HG02943 (cell line): Measurements from ENCODE around the gene AGRP.

Experiments
- ATAC-seq: cut with Tn5 transposase; IDR thresholded peaks from one replicate; pipeline ENCODE4 v1.9.1; 2021; ENCODE audit warnings: mild to moderate bottlenecking, low read depth, moderate library complexity; ENCODE audit not compliant: unreplicated experiment

AGRP gene

DNA sequence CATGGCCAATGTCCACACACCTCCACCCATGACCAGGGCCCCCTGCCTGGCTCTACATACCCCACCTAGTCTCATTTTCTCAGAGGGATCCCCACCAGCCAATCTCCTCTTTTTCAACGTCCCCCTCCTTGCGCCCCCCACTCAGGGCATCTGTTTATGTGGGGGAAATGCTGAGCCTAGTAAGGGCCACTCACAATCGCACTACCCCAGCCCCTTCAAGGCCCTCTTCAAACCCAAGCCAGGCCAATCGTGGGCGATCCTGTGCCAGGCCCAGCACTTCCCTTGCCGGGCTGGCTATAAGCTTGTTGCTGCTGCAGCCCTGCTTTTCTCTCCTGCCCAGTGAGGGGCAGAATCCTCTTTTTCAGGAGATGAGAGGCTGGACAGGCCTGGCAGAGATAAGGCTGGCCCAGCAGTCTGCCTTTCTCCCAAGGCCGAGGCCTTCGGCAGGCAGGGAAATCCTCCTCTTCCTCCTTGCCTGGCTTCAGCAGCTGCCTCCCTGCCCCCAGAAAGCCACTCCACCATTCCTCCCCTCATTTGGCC, 36.3 kb downstream of the AGRP start:
- no peak for ATAC-seq

DNA sequence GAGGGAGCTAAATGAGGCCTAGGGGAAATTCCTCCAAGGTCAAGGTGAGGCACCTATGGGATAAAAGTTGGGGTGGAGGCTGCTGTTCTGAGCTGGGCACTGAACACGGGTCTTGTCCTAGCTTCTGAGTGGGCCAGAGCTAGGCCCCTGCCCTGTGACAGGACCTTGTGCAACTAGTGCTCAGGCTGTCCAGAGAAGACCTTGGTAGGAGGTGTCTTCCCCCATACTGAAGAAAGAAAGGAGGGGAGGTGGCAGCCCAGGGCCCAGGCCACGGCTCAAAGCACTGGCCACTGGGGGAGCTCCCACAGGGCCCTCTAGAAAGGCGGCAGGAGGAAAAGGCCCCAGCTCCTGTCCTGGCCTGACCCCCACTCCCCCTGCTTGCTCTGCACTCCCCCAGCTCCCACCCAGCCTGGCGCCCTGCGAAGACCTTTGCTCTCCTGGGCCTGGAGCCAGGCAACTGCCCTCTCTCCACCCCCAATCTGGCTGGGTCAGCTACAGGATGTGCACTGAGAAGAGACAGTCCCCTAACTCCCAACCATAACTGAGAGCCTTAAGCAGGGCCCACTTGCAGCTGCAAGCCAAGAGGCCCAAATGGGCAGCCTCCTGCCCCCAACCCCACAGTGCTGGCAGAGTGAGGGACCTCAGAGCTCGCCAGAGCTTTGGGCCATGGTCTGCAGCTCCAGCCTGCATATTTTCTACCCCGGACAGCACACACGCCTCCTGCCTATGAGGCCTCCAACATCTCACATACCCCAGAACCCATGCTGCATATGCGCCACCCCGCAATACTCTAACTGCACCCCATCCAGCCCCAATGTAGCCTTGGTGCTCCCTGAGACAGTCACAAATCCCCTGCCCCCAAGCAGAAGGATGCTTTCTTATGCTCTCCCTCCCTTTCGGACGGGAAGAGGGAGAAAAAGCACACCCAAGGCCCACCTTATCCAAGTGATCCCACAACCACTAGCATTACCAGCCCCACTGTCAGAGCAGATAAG, 37.1 kb downstream of the AGRP start:
- ATAC-seq = no peak

DNA sequence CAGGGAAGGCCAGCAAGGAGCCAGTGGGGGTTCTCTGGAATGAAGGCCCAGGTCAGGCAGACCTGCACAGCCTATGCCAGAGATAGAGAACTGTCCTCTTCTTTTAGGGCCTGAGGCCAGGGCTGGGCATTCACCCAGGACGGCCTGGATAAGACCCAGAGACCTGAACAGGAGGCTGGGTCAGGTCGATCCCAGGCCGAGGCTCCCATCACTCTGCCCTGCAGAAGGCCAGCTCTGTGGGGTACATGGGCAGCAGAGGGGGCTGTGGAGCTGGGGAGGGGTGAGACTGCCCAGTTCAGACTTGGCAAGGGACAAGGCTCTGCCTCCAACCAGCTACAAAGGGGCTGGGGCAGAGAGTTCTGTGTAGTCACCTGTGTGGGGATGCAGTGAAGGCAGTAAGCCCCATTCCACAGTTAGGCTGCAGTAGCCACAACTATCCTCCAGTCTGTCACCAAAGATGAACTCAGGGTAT, 37.9 kb downstream of the AGRP start:
- ATAC-seq = no peak

DNA sequence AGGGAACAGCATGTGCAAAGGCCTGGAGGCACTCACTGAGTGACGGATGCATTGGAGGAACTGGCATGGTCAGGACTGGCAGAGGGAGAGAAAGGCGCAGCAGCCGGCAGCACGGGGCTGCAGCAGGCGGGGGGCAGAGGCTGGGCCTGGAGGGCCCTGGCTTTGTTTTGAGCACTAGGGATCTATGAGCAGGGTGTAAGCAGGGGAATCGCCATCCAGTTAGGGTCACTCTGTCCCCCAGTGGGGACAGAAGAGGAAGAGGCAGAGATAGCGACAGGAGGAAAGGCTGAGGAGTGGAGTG, 38.3 kb downstream of the AGRP start:
- no peak for ATAC-seq

DNA sequence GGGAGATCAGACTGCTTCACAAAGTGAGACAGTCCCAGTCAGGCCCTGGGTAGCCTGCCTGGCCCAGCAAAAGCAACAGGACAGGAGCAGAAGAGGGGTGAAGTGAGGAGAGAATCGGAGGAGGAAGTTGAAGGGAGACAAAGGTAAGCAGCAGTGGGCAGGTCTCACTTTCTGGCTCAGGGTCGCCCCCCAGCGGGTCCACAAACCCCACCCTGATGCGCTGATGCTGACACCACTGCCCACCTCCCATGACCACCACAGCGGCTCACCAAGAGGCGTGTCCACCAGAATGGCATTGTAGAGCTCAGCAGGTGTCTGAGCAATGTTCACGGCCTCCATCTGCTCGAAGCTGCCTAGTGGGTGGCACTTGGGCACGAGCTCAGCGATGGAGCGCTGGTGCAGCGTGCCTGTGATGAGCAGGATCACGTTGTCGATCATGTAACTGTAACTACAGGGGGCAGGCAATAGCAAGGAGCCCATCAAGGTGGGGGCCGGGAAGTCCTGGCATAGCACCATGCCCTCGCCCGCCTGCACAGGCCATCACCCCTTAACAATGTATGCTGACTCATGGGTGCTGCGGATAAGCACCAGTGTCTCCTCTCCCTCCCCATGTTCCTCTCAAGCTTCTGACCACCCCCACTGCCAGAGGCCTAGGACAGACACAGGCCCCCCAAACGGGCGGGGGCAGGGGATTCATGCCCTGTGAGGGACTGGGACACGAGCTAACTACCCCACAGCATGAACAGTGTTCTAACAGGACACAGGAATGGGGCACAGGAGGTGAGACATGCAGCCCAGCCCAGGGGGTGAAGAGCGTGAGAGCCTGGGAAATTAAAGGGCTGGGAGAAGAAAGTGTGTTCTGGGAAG, 38.9 kb downstream of the AGRP start:
- ATAC-seq = no peak

DNA sequence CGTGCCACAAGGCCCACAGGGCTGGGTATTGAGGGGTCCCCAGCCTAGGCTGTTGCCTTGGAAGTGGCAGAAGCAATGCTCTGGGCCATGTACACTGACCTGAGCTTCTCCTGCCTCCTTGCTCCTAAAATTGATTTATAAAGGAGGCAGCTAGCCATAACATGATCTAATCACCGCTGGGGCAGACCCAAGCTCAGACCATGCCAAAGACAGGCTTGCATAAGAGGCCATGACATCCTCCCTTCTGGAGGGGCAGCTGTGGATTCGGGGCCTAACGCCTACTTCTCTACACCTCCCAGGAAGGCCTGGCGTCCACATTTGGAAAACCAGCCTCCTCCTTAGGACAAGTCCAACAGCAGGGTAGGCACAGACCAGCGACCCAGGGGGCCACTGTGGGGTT, 40.1 kb downstream of the AGRP start:
- no peak for ATAC-seq

DNA sequence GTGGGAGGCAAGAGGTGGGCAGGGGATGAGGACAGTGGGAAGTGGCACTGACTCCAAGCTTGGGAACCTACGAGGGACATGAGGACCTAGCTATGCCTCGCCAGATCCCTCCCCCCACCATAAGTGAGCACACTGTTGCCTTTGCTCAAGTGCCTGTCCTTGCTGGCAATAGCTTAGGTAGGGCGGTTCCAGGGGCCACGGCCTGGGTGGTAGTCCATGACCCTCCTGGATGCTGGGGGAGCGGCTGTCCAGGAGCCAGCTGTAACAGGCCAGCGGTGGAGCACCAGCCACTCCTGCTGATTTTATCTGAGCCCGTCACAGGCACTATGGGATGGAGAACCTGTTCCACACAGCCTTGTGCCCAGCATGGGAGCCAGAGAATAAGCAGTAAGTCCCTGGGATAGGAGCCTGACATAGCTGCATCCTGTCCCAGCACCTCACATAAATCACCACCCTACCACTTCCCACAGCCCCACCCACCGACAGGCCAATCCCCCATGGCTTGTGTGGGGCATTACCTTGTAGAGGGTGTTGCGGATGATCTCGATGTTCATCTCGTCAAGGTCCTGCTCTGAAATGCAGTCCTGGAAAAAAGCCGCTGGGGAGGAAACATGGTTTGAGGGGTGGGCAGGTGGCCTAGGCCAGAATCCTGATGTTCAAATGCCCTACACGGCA, 40.6 kb downstream of the AGRP start:
- no peak for ATAC-seq

DNA sequence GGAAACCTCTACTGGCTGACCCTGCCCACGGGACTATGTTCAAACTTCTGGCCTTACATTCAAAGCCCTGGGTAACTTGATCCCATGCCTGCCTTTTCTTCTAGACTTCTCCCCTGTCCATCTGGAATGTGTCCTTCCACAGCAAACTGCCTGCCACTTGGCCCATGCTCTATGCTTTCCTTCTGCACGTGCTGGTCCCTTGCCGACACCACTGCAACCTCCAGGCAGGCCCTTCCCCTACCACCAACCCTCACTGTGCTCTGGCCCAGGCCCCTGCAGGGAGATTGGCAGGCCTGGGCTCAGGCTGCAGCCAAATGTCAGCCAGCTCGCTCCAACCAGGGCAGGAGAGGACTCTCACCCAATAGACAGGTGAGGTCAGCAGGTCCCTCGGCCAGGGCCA, 41.4 kb downstream of the AGRP start:
- no peak for ATAC-seq

DNA sequence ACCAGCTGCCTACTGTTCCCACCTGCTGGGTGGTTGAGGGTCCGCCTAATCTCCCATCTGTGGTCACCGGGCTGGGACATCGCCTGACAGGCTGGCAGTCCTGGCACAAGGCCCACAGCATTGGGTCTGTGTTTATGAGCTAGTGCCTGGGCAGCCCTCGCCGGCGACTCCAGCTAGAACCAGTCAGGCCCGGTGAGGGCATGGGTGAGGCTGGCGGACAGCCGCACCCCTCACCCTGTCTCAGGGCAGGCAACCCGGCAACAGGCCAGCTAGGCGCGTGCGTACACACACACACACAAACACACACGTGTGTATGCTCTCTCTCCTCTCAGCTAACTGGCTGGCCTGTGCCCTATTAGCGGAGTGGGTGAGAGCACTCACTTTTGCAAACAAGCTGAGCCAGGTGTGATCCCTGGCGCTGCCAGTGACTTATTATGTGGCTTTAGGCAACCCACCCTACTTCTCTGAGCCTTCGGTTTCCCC, 42.0 kb downstream of the AGRP start:
- no peak for ATAC-seq

DNA sequence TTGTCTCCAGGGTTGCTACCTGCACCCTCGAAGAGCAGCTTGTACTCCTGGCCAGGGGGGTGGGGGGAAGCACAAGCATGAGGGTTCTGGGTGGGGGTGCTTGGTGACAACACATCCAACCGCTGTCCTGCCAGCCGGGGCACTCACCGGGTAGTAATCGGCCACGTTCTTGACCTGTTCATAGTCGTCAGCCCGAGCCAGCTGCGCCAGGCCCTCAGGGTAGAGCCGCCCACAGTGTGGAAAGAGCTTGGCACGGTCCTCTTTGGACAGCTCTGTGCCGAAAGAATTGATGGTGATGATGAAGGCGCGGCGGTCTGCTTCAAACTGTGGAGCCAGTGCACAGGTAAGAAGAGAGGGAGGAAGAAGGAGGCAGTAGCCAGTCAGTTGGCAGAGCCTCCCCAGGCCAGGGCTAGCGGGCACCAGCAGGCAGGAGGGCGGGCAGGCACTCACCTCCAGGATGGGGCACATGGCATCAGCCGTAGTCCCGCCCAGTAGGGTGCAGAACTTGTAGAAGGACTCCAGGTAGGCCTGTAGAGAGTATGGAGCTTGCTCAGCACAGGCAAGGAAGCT, 44.4 kb downstream of the AGRP start:
- no peak for ATAC-seq

DNA sequence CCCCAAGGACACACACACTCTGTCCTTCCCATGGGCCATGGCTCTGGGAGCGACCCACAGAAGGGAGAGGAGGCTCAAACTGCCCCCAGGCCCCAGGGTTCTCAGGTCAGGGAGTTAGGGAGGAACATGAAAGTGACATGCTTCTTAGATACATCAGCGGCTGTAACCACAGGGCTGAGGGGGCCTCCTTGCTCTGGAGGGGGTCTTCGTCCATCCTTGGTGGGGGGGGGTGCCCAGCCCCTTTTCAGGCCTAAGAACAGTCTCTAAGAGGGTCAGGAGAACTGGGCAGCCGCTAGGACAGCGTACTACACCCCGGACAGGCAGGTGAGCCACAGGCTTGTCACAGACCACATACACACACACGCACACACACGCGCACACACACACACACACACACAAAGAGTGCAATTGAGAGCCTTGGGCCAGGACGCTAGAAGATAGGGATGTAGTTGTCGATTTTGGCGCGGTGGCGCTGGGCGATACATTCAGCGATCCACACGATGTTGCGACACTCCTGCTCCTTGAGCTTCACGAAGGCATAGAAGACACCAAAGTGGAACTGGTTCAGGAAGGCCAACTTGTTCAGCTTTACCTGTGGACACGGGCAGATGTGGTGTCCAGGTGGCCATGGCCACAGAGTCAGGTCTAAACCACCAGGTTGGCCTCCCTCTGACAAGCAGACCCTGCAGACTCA, 45.1 kb downstream of the AGRP start:
- no peak for ATAC-seq

DNA sequence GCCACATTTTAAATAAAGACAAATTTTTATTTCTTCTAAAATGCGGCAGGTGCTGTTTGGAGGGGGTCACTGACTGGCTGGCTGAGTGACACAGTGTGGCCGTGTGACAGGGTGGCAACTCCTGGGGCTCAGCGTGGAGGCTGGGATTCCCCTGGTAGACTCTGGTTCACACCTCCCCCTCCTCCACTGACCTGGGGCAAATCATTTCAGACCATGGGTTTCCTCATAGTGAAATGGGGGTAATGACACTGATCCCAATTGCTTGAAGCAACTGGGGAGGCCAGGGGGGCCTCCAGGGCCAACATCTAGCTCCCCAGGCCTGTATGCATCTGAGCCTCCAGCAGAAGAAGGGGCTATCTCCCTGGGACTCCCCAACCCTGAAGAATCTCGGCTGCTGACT, 45.8 kb downstream of the AGRP start:
- no peak for ATAC-seq

DNA sequence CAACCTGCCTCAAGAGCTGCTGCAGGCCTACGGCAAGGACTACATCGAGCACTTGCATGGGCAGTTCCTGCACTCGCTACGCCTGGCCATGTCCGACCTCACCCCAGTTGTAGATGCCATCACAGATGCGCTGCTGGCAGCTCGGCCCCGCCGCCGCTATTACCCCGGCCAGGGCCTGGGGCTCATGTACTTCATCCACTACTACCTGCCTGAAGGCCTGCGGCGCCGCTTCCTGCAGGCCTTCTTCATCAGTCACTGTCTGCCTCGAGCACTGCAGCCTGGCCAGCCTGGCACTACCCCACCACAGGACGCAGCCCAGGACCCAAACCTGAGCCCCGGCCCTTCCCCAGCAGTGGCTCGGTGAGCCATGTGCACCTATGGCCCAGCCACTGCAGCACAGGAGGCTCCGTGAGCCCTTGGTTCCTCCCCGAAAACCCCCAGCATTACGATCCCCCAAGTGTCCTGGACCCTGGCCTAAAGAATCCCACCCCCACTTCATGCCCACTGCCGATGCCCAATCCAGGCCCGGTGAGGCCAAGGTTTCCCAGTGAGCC, 46.6 kb downstream of the AGRP start:
- no peak for ATAC-seq

DNA sequence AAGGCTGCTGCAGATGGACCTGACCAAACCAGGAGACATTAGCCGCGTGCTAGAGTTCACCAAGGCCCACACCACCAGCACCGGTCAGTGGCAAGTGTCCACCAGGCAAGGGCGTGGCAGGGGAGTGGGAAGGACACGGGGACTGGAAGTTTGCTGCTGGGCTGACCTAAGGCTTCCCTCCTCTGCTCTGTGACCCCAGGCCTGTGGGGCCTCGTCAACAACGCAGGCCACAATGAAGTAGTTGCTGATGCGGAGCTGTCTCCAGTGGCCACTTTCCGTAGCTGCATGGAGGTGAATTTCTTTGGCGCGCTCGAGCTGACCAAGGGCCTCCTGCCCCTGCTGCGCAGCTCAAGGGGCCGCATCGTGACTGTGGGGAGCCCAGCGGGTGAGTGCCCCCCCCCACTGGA, 47.6 kb downstream of the AGRP start:
- no peak for ATAC-seq

DNA sequence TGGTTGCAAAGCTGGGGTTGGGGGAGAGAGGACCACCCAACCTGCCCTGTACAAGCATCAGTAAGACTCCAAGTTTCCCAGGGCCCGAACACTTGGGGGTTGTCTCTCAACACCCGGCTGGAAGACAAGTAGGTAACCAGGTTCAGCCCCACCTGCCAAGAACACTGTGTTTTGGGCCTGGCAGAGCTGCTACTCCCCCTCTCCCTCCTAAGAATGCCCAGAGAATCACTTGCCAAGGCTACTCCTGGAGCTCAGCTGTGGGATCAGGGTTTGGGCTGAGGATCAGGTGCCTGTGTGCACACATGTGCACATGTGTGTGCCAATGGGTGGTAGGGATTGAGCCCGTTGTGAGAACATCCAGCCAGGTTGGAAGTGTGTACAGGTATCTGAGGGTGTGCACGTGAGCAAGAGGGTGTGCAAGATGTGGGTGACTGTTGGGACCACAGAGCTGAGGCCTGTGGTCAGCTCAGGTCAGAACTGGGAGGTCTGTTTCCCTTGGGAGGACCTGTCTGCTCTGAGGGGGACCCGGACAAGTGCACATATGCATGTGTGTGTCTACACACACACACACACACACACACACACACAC, 50.1 kb downstream of the AGRP start:
- no peak for ATAC-seq
